ENCODE measurements around the gene RALGAPA2. TPM values are rescaled to one million over a fixed set of nuclear protein-coding genes. Genes with fewer than 3 reads are reported as not detected.

Gene RALGAPA2
- total and polyA plus RNA-seq, 10 donors, result 1.2 to 55.2 (median 29.4) TPM

DNA sequence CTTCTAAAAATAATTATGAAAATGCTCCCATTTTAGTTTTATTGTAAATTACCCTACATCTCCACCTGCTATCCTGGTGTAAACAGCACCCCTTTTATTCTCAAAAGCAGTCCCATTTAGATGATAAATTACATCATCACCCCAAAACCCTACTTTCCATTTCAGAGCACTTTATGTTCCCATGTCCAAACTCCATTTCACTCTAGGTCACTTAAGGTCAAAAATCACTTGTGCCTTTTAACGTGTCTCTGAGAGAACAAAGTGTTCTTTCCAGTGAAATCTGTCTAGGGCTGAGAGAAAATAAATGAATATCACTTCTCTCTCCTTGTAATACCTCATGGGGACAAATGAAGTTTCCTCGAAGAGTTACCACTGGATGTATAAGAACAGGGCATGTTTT lies 187.2 kb downstream of the RALGAPA2 start:
- Histone ChIP-seq H3K4me1 (no peaks in the 10 kb centered on the region), H3K27me3 (replicated peaks in 1 of 7) (no peaks in the 10 kb centered on the region), H3K27ac (peak overlapping the region in 4 of 8 donors; percentile 25 to 36 (median 30)), H3K36me3 (peaks cover 0 to 94% (median 11%) of the 10 kb centered on the region in 6 donors), H3K9me3 (no peaks in the 10 kb centered on the region), H3K4me3 (no peak overlapping the region)
- intact Hi-C loops (cut with DNase I; ENCODE audit: low total_unique reads), result no loop called here
- no peak for DNase-seq
- TF ChIP-seq, protein P1, sequence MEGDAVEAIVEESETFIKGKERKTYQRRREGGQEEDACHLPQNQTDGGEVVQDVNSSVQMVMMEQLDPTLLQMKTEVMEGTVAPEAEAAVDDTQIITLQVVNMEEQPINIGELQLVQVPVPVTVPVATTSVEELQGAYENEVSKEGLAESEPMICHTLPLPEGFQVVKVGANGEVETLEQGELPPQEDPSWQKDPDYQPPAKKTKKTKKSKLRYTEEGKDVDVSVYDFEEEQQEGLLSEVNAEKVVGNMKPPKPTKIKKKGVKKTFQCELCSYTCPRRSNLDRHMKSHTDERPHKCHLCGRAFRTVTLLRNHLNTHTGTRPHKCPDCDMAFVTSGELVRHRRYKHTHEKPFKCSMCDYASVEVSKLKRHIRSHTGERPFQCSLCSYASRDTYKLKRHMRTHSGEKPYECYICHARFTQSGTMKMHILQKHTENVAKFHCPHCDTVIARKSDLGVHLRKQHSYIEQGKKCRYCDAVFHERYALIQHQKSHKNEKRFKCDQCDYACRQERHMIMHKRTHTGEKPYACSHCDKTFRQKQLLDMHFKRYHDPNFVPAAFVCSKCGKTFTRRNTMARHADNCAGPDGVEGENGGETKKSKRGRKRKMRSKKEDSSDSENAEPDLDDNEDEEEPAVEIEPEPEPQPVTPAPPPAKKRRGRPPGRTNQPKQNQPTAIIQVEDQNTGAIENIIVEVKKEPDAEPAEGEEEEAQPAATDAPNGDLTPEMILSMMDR (IDR thresholded peaks at IDR 0.05 in 8 of 11, conservative IDR thresholded peaks at IDR 0.05 in 3 of 11), result no peak
- TF ChIP-seq POLR2AphosphoS5 (IDR thresholded peaks at IDR 0.05) (no peak), POLR2A (IDR thresholded peaks at IDR 0.05) (no peak)
- WGBS, 5 donors, result 79 to 89% (median 83%) methylated on average over 2 of the region's 2 CpGs

DNA sequence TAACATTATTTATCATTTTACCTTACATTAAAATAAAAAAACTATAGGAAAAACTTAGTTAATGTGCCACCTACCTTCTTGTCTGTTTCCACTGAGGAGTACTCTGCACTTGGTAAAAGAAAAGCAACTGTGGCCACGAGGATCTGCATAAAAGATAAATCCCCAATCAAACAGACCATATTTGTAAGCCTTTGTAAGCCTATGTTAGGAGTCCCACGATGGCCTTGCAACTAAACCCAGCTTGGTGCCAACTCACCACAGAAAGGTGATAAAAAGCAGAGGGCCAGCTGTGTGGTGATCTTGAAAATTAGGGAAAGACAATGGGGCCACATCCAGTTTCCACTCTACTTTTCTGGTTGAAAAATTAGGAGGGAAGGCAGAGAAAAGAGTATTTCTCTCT lies 187.7 kb downstream of the RALGAPA2 start:
- intact Hi-C loops (cut with DNase I; ENCODE audit: low total_unique reads), result no loop called here
- H3K4me1 ChIP-seq, result no peaks in the 10 kb centered on the region
- H3K4me3 ChIP-seq, result no peak overlapping the region
- peak overlapping the region in 2 of 8 donors; percentile 25 to 30 for H3K27ac ChIP-seq
- TF ChIP-seq, protein P1 (IDR thresholded peaks at IDR 0.05 in 8 of 11, conservative IDR thresholded peaks at IDR 0.05 in 3 of 11), result no peak
- TF ChIP-seq POLR2A (IDR thresholded peaks at IDR 0.05) (no peak), POLR2AphosphoS5 (IDR thresholded peaks at IDR 0.05) (no peak)
- peaks cover 0 to 94% (median 11%) of the 10 kb centered on the region in 6 donors for H3K36me3 ChIP-seq
- no peaks in the 10 kb centered on the region for H3K9me3 ChIP-seq
- no peak for DNase-seq
- H3K27me3 ChIP-seq (replicated peaks in 1 of 7), result no peaks in the 10 kb centered on the region
- WGBS, 5 donors, result 76 to 90% (median 87%) methylated on average over 2 of the region's 2 CpGs

DNA sequence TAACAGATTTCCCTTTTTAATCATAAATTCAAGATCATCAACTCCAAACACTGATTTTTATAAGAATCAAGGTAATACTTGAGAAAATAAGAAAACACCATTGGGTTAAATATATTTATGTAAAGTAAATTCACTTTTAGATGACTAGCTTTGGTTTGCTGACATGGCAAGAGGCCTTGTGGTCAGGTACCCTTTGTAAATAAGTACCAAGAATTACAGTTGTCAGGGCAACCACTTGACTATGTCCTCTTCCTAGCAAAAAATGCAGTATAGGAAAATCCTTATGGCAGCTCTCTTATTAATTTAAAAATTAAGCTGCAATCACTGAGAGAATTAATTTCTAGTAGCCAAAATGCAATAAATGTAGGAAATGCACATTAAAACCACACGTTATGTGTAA lies 190.7 kb downstream of the RALGAPA2 start:
- H3K27ac ChIP-seq, result no peak overlapping the region
- TF ChIP-seq POLR2AphosphoS5 (IDR thresholded peaks at IDR 0.05) (no peak), POLR2A (IDR thresholded peaks at IDR 0.05) (no peak)
- TF ChIP-seq, protein P1 (IDR thresholded peaks at IDR 0.05 in 8 of 11, conservative IDR thresholded peaks at IDR 0.05 in 3 of 11), result no peak
- 95 to 100% (median 98%) methylated on average over 1 of the region's 1 CpG for WGBS, 5 donors
- H3K27me3 ChIP-seq (replicated peaks in 1 of 7), result no peaks in the 10 kb centered on the region
- no peaks in the 10 kb centered on the region for H3K4me1 ChIP-seq
- intact Hi-C loops (cut with DNase I; ENCODE audit: low total_unique reads), result no loop called here
- no peak for DNase-seq
- no peak overlapping the region for H3K4me3 ChIP-seq
- H3K36me3 ChIP-seq, result peaks cover 0 to 94% (median 13%) of the 10 kb centered on the region in 6 donors
- no peaks in the 10 kb centered on the region for H3K9me3 ChIP-seq

DNA sequence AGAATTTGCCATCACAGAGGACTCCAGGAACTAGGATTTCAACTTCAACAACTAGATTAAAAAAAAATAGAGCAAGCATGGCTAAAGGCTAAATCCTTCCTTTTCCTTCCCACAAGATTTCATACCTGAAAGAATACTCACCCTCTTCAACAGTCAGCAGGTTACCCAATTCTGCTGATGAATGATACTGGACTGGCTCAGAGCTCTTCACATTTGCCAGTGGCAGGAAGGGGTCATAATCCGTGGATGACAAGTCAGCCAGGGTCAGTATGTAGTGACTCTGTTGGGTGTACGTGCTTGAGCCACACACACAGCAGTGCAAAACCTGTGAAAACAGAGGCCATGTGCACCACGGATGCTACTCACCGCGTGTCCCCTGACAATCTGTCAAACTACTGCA lies 191.7 kb downstream of the RALGAPA2 start:
- WGBS, 5 donors, result 92 to 96% (median 93%) methylated on average over 5 of the region's 5 CpGs
- Histone ChIP-seq H3K27me3 (replicated peaks in 1 of 7) (no peaks in the 10 kb centered on the region), H3K27ac (no peak overlapping the region), H3K36me3 (peaks cover 0 to 95% (median 20%) of the 10 kb centered on the region in 6 donors), H3K4me3 (no peak overlapping the region), H3K9me3 (peaks cover 0 to 1% (median 0%) of the 10 kb centered on the region in 8 donors), H3K4me1 (no peaks in the 10 kb centered on the region)
- DNase-seq, result no peak
- TF ChIP-seq POLR2AphosphoS5 (IDR thresholded peaks at IDR 0.05), result no peak
- no peak for TF ChIP-seq POLR2A (IDR thresholded peaks at IDR 0.05)
- TF ChIP-seq, protein P1 (IDR thresholded peaks at IDR 0.05 in 8 of 11, conservative IDR thresholded peaks at IDR 0.05 in 3 of 11), result no peak
- intact Hi-C loops (cut with DNase I; ENCODE audit: low total_unique reads), result no loop called here

All from spleen (tissue), 11 donors.